Measurements from ENCODE around the gene RNF208.

The RNF208 gene

DNA sequence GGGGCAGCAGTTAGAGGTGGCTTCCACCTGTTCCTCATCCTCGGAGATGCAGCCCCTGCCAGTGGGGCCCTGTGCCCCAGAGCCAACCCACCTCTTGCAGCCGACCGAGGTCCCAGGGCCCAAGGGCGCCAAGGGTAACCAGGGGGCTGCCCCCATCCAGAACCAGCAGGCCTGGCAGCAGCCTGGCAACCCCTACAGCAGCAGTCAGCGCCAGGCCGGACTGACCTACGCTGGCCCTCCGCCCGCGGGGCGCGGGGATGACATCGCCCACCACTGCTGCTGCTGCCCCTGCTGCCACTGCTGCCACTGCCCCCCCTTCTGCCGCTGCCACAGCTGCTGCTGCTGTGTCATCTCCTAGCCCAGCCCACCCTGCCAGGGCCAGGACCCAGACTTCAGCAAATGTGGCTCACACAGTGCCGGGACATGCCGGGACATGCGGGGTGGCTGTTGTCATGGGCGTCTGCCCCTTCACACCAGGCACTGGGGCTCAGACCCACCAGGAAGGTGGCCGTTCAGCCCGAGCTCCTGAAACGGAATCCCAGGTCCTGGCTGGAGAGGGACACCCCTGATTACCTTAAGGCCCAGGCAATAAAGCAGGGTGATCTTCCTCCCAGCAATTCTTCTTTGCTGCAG, 3.8 kb upstream of the RNF208 start:
- Histone ChIP-seq H3K4me1 (ENCODE audit: control insufficient read depth, insufficient read depth, low read length) (peaks cover 4% of the 10 kb centered on the region), H3K4me3 (ENCODE audit: low read depth, low read length) (no peak overlapping the region), H3K27ac (ENCODE audit: extremely low read depth, low read depth, low read length) (no peak overlapping the region), H3K9me3 (ENCODE audit: control insufficient read depth, insufficient read depth, low read depth, low read length) (no peaks in the 10 kb centered on the region), H3K36me3 (ENCODE audit: control insufficient read depth in 2 of 2, insufficient read depth in 1 of 2, low read length in 2 of 2) (no peaks in the 10 kb centered on the region)
- ChIA-PET CTCF (interaction anchor here (0.7 to 6.7 kb wide), 13 partner anchors 9 to 438 kb away, joined by 3 to 69 read pairs (median 9); partner anchors contain the start of genes ABCA2, MAN1B1, NPDC1 and SAPCD2), POLR2A (interaction anchor here (2.1 to 17.2 kb wide), 4 partner anchors 15 to 96 kb away, joined by 11 to 304 read pairs (median 122); partner anchors contain the start of genes ANAPC2, NDOR1, SSNA1 and TMEM203)
- no peak for TF ChIP-seq ZNF561 (tag by site-specific recombination; IDR thresholded peaks at IDR 0.05; ENCODE audit: borderline replicate concordance)
- TF ChIP-seq, protein P1, sequence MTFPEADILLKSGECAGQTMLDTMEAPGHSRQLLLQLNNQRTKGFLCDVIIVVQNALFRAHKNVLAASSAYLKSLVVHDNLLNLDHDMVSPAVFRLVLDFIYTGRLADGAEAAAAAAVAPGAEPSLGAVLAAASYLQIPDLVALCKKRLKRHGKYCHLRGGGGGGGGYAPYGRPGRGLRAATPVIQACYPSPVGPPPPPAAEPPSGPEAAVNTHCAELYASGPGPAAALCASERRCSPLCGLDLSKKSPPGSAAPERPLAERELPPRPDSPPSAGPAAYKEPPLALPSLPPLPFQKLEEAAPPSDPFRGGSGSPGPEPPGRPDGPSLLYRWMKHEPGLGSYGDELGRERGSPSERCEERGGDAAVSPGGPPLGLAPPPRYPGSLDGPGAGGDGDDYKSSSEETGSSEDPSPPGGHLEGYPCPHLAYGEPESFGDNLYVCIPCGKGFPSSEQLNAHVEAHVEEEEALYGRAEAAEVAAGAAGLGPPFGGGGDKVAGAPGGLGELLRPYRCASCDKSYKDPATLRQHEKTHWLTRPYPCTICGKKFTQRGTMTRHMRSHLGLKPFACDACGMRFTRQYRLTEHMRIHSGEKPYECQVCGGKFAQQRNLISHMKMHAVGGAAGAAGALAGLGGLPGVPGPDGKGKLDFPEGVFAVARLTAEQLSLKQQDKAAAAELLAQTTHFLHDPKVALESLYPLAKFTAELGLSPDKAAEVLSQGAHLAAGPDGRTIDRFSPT (tag by site-specific recombination; IDR thresholded peaks at IDR 0.05) = peak; percentile 63
- TF ChIP-seq ZNF335 (tag by site-specific recombination; conservative IDR thresholded peaks at IDR 0.05) = peak; percentile 71
- peak; percentile 19; the same call in 1 of the 2 replicates for TF ChIP-seq GLIS2 (tag by site-specific recombination; IDR thresholded peaks at IDR 0.05)
- peak; percentile 13; the same call in 1 of the 2 replicates for TF ChIP-seq OSR2 (tag by site-specific recombination; IDR thresholded peaks at IDR 0.05)
- no peak for TF ChIP-seq ZNF155 (tag by site-specific recombination; IDR thresholded peaks at IDR 0.05)

DNA sequence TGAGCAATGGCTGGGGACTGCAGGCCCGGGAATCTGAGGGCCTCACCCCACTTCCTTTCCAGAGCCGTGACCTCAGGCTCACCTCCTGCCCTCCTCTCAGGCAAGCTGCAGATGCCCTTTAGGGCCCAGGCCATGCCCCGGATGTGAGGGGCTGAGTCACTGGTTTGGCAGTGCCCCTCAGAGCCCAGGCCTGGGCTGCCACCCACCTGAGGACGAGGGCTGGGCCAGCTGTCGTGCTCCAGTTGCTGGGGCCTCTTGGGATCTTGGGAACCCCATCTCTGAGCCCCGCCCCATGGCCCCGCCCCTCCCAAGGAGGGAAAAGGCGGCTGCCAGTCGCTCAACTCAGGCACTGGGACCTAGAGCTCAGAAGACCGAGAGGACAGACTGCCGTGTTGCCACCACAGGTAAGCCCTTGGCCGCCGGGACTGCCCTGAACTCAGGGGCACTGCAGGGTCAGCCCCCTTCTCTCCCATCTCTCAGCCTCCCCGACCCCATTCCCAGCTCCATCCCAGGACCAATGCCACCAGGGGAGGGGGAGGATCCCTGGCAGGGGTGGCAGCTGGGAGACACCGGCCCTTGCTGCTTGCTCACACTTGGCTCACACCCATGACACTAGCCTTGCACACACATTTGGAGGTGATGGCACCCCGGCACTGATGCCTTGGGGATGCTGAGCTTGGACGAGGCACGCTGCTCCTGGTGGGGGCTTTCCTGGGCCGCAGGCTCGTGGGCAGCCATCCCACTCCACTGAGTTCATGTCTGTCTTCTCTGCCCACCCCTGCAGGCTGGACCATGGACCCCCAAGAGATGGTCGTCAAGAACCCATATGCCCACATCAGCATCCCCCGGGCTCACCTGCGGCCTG, 3.0 kb upstream of the RNF208 start, which contains the start of gene CYSRT1:
TSS of gene CYSRT1 (plus strand) at position 345 of the 865 bp plus-strand sequence. CDS start at position 793, 448 bp downstream.
- Histone ChIP-seq H3K27ac (ENCODE audit: extremely low read depth, low read depth, low read length) (peak within 1 kb of the TSS; percentile 83; the same call in 1 of the 2 replicates), H3K4me3 (ENCODE audit: low read depth, low read length) (peak within 1 kb of the TSS; percentile 89), H3K9me3 (ENCODE audit: control insufficient read depth, insufficient read depth, low read depth, low read length) (no peaks in the 10 kb centered on the region), H3K36me3 (ENCODE audit: control insufficient read depth in 2 of 2, insufficient read depth in 1 of 2, low read length in 2 of 2) (peaks cover 0 to 3% of the 10 kb centered on the region in 2 experiments; a peak in 1 of 3 replicates), H3K4me1 (ENCODE audit: control insufficient read depth, insufficient read depth, low read length) (peaks cover 4% of the 10 kb centered on the region)
- POLR2A ChIA-PET = interaction anchor here (3.5 to 17.2 kb wide), 3 partner anchors 16 to 95 kb away, joined by 31 to 304 read pairs (median 234); partner anchors contain the start of genes NDOR1, TMEM203, TPRN and TUBB4B
- CTCF ChIA-PET = interaction anchor here (0.7 to 6.7 kb wide), 10 partner anchors 9 to 445 kb away, joined by 3 to 69 read pairs (median 4); partner anchors contain the start of genes NPDC1, SAPCD2 and TUBB4B
- TF ChIP-seq ZNF596 (tag by site-specific recombination; IDR thresholded peaks at IDR 0.05) = no peak
- TF ChIP-seq, protein P2, sequence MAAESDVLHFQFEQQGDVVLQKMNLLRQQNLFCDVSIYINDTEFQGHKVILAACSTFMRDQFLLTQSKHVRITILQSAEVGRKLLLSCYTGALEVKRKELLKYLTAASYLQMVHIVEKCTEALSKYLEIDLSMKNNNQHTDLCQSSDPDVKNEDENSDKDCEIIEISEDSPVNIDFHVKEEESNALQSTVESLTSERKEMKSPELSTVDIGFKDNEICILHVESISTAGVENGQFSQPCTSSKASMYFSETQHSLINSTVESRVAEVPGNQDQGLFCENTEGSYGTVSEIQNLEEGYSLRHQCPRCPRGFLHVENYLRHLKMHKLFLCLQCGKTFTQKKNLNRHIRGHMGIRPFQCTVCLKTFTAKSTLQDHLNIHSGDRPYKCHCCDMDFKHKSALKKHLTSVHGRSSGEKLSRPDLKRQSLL (tag by site-specific recombination; IDR thresholded peaks at IDR 0.05) = no peak
- TF ChIP-seq SP3 (tag by site-specific recombination; IDR thresholded peaks at IDR 0.05) = peak; percentile 44
- TF ChIP-seq KLF1 (tag by site-specific recombination; IDR thresholded peaks at IDR 0.05) = peak; percentile 45
- TF ChIP-seq ZNF623 (tag by site-specific recombination; IDR thresholded peaks at IDR 0.05) = no peak
- peak; percentile 32 for TF ChIP-seq SP2 (tag by site-specific recombination; IDR thresholded peaks at IDR 0.05)
- TF ChIP-seq SALL2 (tag by site-specific recombination; IDR thresholded peaks at IDR 0.05; ENCODE audit: borderline replicate concordance) = no peak
- TF ChIP-seq ZNF292 (tag by site-specific recombination; IDR thresholded peaks at IDR 0.05; ENCODE audit: borderline replicate concordance, low read depth) = no peak
- no peak for TF ChIP-seq ZNF549 (tag by site-specific recombination; IDR thresholded peaks at IDR 0.05)
- TF ChIP-seq, protein P3, sequence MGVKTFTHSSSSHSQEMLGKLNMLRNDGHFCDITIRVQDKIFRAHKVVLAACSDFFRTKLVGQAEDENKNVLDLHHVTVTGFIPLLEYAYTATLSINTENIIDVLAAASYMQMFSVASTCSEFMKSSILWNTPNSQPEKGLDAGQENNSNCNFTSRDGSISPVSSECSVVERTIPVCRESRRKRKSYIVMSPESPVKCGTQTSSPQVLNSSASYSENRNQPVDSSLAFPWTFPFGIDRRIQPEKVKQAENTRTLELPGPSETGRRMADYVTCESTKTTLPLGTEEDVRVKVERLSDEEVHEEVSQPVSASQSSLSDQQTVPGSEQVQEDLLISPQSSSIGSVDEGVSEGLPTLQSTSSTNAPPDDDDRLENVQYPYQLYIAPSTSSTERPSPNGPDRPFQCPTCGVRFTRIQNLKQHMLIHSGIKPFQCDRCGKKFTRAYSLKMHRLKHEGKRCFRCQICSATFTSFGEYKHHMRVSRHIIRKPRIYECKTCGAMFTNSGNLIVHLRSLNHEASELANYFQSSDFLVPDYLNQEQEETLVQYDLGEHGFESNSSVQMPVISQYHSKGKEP (tag by site-specific recombination; IDR thresholded peaks at IDR 0.05) = no peak
- no peak for TF ChIP-seq ZNF121 (tag by site-specific recombination; IDR thresholded peaks at IDR 0.05)
- TF ChIP-seq, protein P4, sequence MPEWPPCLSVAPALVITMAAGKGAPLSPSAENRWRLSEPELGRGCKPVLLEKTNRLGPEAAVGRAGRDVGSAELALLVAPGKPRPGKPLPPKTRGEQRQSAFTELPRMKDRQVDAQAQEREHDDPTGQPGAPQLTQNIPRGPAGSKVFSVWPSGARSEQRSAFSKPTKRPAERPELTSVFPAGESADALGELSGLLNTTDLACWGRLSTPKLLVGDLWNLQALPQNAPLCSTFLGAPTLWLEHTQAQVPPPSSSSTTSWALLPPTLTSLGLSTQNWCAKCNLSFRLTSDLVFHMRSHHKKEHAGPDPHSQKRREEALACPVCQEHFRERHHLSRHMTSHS (tag by site-specific recombination; IDR thresholded peaks at IDR 0.05) = no peak
- no peak for TF ChIP-seq ZNF529 (tag by site-specific recombination; IDR thresholded peaks at IDR 0.05; ENCODE audit: insufficient replicate concordance)
- TF ChIP-seq ZNF16 (tag by site-specific recombination; IDR thresholded peaks at IDR 0.05; ENCODE audit: low read depth) = no peak
- no peak for TF ChIP-seq ZNF654 (tag by site-specific recombination; IDR thresholded peaks at IDR 0.05; ENCODE audit: low read depth)
- TF ChIP-seq, protein P5, sequence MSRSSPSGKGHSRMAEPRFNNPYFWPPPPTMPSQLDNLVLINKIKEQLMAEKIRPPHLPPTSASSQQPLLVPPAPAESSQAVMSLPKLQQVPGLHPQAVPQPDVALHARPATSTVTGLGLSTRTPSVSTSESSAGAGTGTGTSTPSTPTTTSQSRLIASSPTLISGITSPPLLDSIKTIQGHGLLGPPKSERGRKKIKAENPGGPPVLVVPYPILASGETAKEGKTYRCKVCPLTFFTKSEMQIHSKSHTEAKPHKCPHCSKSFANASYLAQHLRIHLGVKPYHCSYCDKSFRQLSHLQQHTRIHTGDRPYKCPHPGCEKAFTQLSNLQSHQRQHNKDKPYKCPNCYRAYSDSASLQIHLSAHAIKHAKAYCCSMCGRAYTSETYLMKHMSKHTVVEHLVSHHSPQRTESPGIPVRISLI (tag by site-specific recombination; IDR thresholded peaks at IDR 0.05) = no peak
- TF ChIP-seq ZNF19 (tag by site-specific recombination; IDR thresholded peaks at IDR 0.05; ENCODE audit: low read depth) = no peak

All from HEK293 (cell line).